Measurements from ENCODE around the gene ABCA6. TPM values are rescaled to one million over a fixed set of nuclear protein-coding genes. Genes with fewer than 3 reads are reported as not detected.

Gene ABCA6
- total and polyA plus RNA-seq, 2 of the 13 experiments (the other 11 are each of a cell fraction or from before 2014, with no cell fraction given): 0.05 to 0.11 TPM

GRCh38 chr17:69031839-69032238 lies 109.9 kb downstream of the ABCA6 start (continued):
- TF ChIP-seq AHDC1 (CRISPR knock-in tag; IDR thresholded peaks at IDR 0.05; ENCODE audit: borderline replicate concordance) (0 out of 2 replicates have a peak, but pooled peaks have one; percentile 41), ZMYM4 (CRISPR knock-in tag; IDR thresholded peaks at IDR 0.05) (peak; percentile 95), NR2F2 (IDR thresholded peaks at IDR 0.05; ENCODE audit: borderline replicate concordance, low read depth) (no peak), HNRNPK (IDR thresholded peaks at IDR 0.05; ENCODE audit: low read depth, low read length, poor library complexity, severe bottlenecking) (no peak), ZNF644 (CRISPR knock-in tag; IDR thresholded peaks at IDR 0.05; ENCODE audit: low read depth) (peak; percentile 71; the same call in 1 of the 2 replicates), CREBL2 (CRISPR knock-in tag; IDR thresholded peaks at IDR 0.05; ENCODE audit: borderline replicate concordance) (no peak), HOXA3 (CRISPR knock-in tag; IDR thresholded peaks at IDR 0.05) (peak; percentile 14; the same call in 1 of the 2 replicates), IKZF1 (IDR thresholded peaks at IDR 0.05) (no peak), POGZ (CRISPR knock-in tag; IDR thresholded peaks at IDR 0.05) (peak; percentile 89), HOMEZ (CRISPR knock-in tag; IDR thresholded peaks at IDR 0.05; ENCODE audit: low read depth) (peak; percentile 98), EHMT2 (IDR thresholded peaks at IDR 0.05; ENCODE audit: borderline replicate concordance, low read depth, low read length) (peak; percentile 63; the same call in 1 of the 2 replicates), HNF4A (CRISPR knock-in tag; IDR thresholded peaks at IDR 0.05) (peak; percentile 81), ZNF687 (CRISPR knock-in tag; IDR thresholded peaks at IDR 0.05) (no peak), TFE3 (CRISPR knock-in tag; IDR thresholded peaks at IDR 0.05) (peak; percentile 53)

Data from HepG2 (cell line).